ENCODE measurements around the gene STUM.

DNA sequence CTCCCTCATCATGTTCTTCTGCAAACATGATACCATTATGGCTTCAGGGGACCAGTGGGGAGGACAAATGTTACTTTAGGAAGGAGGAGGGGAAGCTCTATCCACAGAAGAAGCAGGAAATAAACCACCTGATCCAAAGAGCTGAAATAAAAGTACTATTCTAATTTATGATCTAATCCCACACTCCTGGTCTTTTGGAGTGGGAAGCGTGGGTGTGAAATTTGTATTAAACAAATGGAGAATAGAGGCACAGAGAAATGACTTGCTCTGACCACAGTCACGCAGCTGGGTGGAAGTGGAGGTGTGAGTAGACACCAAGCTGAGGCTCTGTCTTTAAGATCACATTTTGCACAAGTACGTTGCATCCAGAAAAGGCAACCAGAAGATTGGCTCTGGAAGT is 14.5 kb upstream of the STUM start:
- TF ChIP-seq POU2F2 (IDR thresholded peaks at IDR 0.05; ENCODE audit: low read depth, low read length): no peak
- no peak for TF ChIP-seq POLR2A (IDR thresholded peaks at IDR 0.05; ENCODE audit: low read depth, low read length)
- no peak for TF ChIP-seq SPI1 (IDR thresholded peaks at IDR 0.05; ENCODE audit: low read depth, low read length)

Measured in GM12891 (cell line).